ENCODE data around the gene ZNF236. TPM values are rescaled to one million over a fixed set of nuclear protein-coding genes. Genes with fewer than 3 reads are reported as not detected.
"Not testable (repeated sequence)": the region's sequence is repeated elsewhere in the genome, so short reads cannot be mapped to it uniquely, and the experiment has no call there.

ZNF236 gene
- total RNA-seq, 1 experiment from 2014 or later = 27.1 TPM

DNA sequence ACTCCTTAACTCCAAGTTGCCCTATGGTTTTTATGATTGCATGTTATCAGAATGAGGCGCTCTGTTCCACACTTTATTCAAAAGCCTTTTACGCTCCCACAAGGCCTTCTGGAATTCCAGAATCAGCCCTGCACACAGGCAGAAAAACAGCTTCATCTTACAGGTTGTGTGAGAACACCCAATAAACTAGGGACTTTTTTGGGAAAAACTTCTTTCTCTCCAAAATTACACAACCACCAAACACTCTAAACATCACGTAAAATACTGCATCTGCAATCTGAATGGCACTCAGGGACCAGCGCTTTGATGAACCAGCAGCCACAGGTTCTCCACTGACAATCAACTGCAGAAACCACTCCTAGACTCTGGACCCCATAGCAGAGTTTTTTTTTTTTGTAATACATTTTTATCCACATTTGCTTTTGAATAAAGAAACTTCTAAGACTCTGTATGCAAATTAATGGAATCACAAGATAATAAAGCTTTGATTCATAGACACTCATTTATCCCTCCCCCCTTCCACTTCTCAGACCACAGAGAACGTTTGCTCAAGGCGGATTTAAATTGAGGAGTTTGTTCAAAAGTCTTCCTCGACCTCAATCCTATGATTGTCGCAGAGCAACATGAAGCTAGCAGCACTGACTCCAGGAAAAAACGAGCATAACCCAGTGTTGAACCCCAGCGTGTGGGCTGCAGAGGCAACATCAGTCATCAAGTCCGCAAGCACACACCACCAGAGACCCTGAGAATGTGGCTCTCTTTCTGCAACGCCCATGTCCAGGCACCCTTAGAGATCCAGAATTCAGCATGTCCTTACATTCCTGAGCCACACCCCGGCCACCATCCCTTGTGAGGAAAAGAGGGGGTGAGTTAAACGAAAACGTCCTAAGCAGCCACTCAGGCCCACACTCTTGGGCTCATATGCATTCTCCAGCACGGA is 193.7 kb downstream of the ZNF236 start:
- peaks cover 12% of the 10 kb centered on the region; the same call in 1 of the 2 replicates for H3K36me3 ChIP-seq (ENCODE audit: insufficient read depth, low read length)
- DNase-seq = no peak
- H3K27me3 ChIP-seq (ENCODE audit: low read length) = no peaks in the 10 kb centered on the region
- H3K9me3 ChIP-seq (ENCODE audit: low read length) = no peaks in the 10 kb centered on the region
- H3K9me2 ChIP-seq (replicated peaks; ENCODE audit: insufficient read depth, low read length) = peaks cover 10% of the 10 kb centered on the region; the same call in 1 of the 2 replicates
- no peak overlapping the region for H2AFZ ChIP-seq (ENCODE audit: low read length)
- H3K4me3 ChIP-seq (ENCODE audit: low read length) = no peak overlapping the region
- H3K9ac ChIP-seq (ENCODE audit: low read length) = no peak overlapping the region
- H3K4me2 ChIP-seq (ENCODE audit: low read depth, low read length, poor library complexity, severe bottlenecking) = no peak overlapping the region
- H3K27ac ChIP-seq (ENCODE audit: low read length) = 0 out of 2 replicates have a peak overlapping the region, but pooled peaks have one; percentile 10
- H3K79me2 ChIP-seq (ENCODE audit: low read length) = peaks cover 21% of the 10 kb centered on the region
- H3K4me1 ChIP-seq (ENCODE audit: low read length) = peaks cover 48% of the 10 kb centered on the region
- H4K20me1 ChIP-seq (ENCODE audit: insufficient read depth, low read depth, low read length) = no peaks in the 10 kb centered on the region

DNA sequence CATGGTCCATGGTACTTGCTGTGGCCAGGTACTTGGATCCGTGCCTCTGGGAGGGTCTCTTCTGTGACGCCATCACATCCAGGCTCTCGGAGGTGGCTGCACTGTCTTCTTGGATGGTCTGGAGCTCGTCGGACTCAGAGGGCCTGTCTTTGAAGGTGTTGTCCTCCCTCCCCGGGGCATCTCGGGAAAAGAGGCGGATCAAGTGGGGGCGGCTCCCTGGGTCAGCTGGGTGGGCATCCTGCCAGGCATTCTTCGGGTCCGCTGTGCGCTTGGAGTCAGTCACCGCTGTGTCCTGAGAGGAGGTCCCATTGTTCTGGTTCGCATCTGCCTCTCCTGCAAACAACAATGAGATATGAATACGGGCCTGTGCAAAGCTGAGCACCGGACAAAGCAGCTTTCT is 194.6 kb downstream of the ZNF236 start:
- no peak overlapping the region for H3K4me2 ChIP-seq (ENCODE audit: low read depth, low read length, poor library complexity, severe bottlenecking)
- no peak overlapping the region for H3K9ac ChIP-seq (ENCODE audit: low read length)
- no peaks in the 10 kb centered on the region for H3K9me3 ChIP-seq (ENCODE audit: low read length)
- peaks cover 12% of the 10 kb centered on the region; the same call in 1 of the 2 replicates for H3K36me3 ChIP-seq (ENCODE audit: insufficient read depth, low read length)
- H3K4me1 ChIP-seq (ENCODE audit: low read length) = peaks cover 52% of the 10 kb centered on the region
- H3K4me3 ChIP-seq (ENCODE audit: low read length) = no peak overlapping the region
- H3K27ac ChIP-seq (ENCODE audit: low read length) = no peak overlapping the region
- H4K20me1 ChIP-seq (ENCODE audit: insufficient read depth, low read depth, low read length) = no peaks in the 10 kb centered on the region
- H3K9me2 ChIP-seq (replicated peaks; ENCODE audit: insufficient read depth, low read length) = peaks cover 10% of the 10 kb centered on the region; the same call in 1 of the 2 replicates
- no peaks in the 10 kb centered on the region for H3K27me3 ChIP-seq (ENCODE audit: low read length)
- H3K79me2 ChIP-seq (ENCODE audit: low read length) = peaks cover 21% of the 10 kb centered on the region
- no peak for DNase-seq
- no peak overlapping the region for H2AFZ ChIP-seq (ENCODE audit: low read length)

DNA sequence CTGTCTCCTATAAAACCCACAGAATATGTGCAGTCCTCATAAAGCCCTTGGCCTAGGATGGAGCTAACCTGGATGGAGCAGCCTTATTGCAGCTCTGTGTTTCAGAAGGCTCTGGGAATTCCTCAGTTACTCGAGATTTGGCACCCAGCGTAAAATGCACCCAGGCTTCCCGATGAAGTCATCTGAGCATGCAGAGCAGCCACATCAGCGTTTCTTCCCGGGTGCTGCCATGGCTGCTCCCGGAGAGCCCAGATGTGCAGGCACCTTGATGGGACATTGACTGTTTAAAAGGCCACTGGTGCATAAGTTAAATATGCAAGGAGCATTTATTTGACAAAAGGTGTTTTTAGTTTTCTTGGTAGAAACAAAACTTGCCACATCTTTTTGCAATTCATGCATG is 195.0 kb downstream of the ZNF236 start:
- H3K27ac ChIP-seq (ENCODE audit: low read length) = no peak overlapping the region
- no peak overlapping the region for H3K4me3 ChIP-seq (ENCODE audit: low read length)
- peaks cover 21% of the 10 kb centered on the region for H3K79me2 ChIP-seq (ENCODE audit: low read length)
- no peaks in the 10 kb centered on the region for H3K27me3 ChIP-seq (ENCODE audit: low read length)
- H3K9me3 ChIP-seq (ENCODE audit: low read length) = no peaks in the 10 kb centered on the region
- no peak overlapping the region for H2AFZ ChIP-seq (ENCODE audit: low read length)
- peaks cover 10% of the 10 kb centered on the region; the same call in 1 of the 2 replicates for H3K9me2 ChIP-seq (replicated peaks; ENCODE audit: insufficient read depth, low read length)
- H3K4me1 ChIP-seq (ENCODE audit: low read length) = peaks cover 52% of the 10 kb centered on the region
- H3K4me2 ChIP-seq (ENCODE audit: low read depth, low read length, poor library complexity, severe bottlenecking) = no peak overlapping the region
- H4K20me1 ChIP-seq (ENCODE audit: insufficient read depth, low read depth, low read length) = no peaks in the 10 kb centered on the region
- no peak overlapping the region for H3K9ac ChIP-seq (ENCODE audit: low read length)
- H3K36me3 ChIP-seq (ENCODE audit: insufficient read depth, low read length) = peaks cover 12% of the 10 kb centered on the region; the same call in 1 of the 2 replicates
- DNase-seq = no peak

DNA sequence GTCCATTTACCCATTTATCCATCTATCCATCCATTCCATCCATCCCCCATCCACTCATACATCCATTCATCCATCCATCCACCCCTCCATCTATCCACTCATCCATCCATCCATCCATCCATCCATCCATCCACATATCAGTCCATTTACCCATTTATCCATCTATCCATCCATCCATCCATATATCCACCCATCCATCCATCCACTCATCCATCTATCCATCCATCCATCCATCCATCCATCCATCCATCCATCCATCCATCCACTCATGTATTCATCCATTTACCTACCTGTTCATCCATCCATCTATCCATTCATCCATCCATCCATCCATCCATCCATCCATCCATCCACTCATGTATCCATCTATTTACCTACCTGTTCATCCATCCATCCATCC is 196.3 kb downstream of the ZNF236 start:
- peaks cover 13% of the 10 kb centered on the region for H3K79me2 ChIP-seq (ENCODE audit: low read length)
- H3K9me2 ChIP-seq (replicated peaks; ENCODE audit: insufficient read depth, low read length); H3K4me2 ChIP-seq (ENCODE audit: low read depth, low read length, poor library complexity, severe bottlenecking); H2AFZ ChIP-seq (ENCODE audit: low read length); DNase-seq; H3K9me3 ChIP-seq (ENCODE audit: low read length); H4K20me1 ChIP-seq (ENCODE audit: insufficient read depth, low read depth, low read length); H3K9ac ChIP-seq (ENCODE audit: low read length); H3K27ac ChIP-seq (ENCODE audit: low read length); H3K4me3 ChIP-seq (ENCODE audit: low read length); H3K27me3 ChIP-seq (ENCODE audit: low read length): not testable (repeated sequence)
- H3K36me3 ChIP-seq (ENCODE audit: insufficient read depth, low read length) = peaks cover 12% of the 10 kb centered on the region; the same call in 1 of the 2 replicates
- peaks cover 52% of the 10 kb centered on the region for H3K4me1 ChIP-seq (ENCODE audit: low read length)

DNA sequence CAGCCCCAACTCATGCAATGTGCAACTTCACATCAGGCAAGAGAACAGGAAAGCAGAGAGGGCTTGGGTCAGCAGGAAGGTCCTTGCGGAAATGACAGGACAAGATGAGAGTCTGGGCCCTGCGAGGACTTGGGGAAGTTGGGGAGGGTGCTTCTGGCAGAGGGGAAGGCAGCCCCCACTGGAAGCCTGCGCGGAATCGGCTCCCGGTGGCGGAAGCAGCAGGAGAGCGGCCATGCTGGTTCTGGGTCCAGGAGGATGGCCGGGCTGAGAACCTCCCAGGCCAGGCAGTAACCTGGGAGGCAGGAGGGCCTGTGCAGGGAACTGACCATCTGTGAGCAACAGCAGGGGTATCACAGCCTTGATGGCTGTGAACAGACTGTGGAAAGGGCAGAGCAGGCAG is 197.3 kb downstream of the ZNF236 start:
- no peak overlapping the region for H2AFZ ChIP-seq (ENCODE audit: low read length)
- no peak for DNase-seq
- no peaks in the 10 kb centered on the region for H3K27me3 ChIP-seq (ENCODE audit: low read length)
- H3K9me3 ChIP-seq (ENCODE audit: low read length) = no peaks in the 10 kb centered on the region
- H3K27ac ChIP-seq (ENCODE audit: low read length) = no peak overlapping the region
- peaks cover 8% of the 10 kb centered on the region; the same call in 1 of the 2 replicates for H3K79me2 ChIP-seq (ENCODE audit: low read length)
- H4K20me1 ChIP-seq (ENCODE audit: insufficient read depth, low read depth, low read length) = no peaks in the 10 kb centered on the region
- no peak overlapping the region for H3K9ac ChIP-seq (ENCODE audit: low read length)
- H3K4me1 ChIP-seq (ENCODE audit: low read length) = peaks cover 59% of the 10 kb centered on the region
- no peak overlapping the region for H3K4me2 ChIP-seq (ENCODE audit: low read depth, low read length, poor library complexity, severe bottlenecking)
- peaks cover 10% of the 10 kb centered on the region; the same call in 1 of the 2 replicates for H3K9me2 ChIP-seq (replicated peaks; ENCODE audit: insufficient read depth, low read length)
- peaks cover 12% of the 10 kb centered on the region; the same call in 1 of the 2 replicates for H3K36me3 ChIP-seq (ENCODE audit: insufficient read depth, low read length)
- no peak overlapping the region for H3K4me3 ChIP-seq (ENCODE audit: low read length)

Small RNAs within 50 kb of the gene (small RNA-seq; reads per million reads assigned to genes)
- not detected for gene RF00017
- not detected for gene RNU6-346P

Data from Karpas-422 (cell line).